ENCODE results near the gene SIK3.

Gene SIK3

GRCh38 chr11:116989184-116989583 is 109.0 kb downstream of the SIK3 start:
- no peaks in the 10 kb centered on the region for H3K36me3 ChIP-seq (ENCODE audit: control insufficient read depth in 4 of 4, insufficient read depth in 4 of 4, low read length in 3 of 4)
- ChIA-PET POLR2A (no interaction called here), CTCF (interaction anchor here (1.2 to 7.4 kb wide), 4 partner anchors 6 to 35 kb away, joined by 3 to 52 read pairs (median 4); no protein-coding TSS in a partner anchor)
- no peaks in the 10 kb centered on the region for H3K27me3 ChIP-seq (replicated peaks in 2 of 5; ENCODE audit: control insufficient read depth in 4 of 5, insufficient read depth in 5 of 5, low read length in 4 of 5)
- peak overlapping the region; percentile 27 to 63 for H3K27ac ChIP-seq (ENCODE audit: insufficient read depth in 1 of 2, low read depth in 1 of 2, low read length in 2 of 2, poor library complexity in 1 of 2, severe bottlenecking in 2 of 2)
- peak overlapping the region in 3 of 7 experiments; percentile 26 to 51 (median 37) for H3K4me3 ChIP-seq (ENCODE audit: control insufficient read depth in 1 of 7, extremely low read depth in 1 of 7, insufficient read depth in 4 of 7, low read depth in 2 of 7, low read length in 6 of 7)
- H3K4me1 ChIP-seq (ENCODE audit: control extremely low read depth in 1 of 4, control insufficient read depth in 4 of 4, insufficient read depth in 4 of 4, low read length in 3 of 4): peaks cover 25 to 75% (median 49%) of the 10 kb centered on the region in 4 experiments
- WGBS (ENCODE audit: insufficient coverage): no CpG with 5 or more reads among the region's 4 CpGs
- H3K9me3 ChIP-seq (ENCODE audit: control extremely low read depth in 1 of 5, control insufficient read depth in 4 of 5, insufficient read depth in 2 of 5, low read depth in 1 of 5, low read length in 4 of 5): no peaks in the 10 kb centered on the region
- peak in 2 of 3 donors; percentile 41 to 49 for DNase-seq

GRCh38 chr11:116986521-116987105 is 111.6 kb downstream of the SIK3 start:
- no peaks in the 10 kb centered on the region for H3K9me3 ChIP-seq (ENCODE audit: control extremely low read depth in 1 of 5, control insufficient read depth in 4 of 5, insufficient read depth in 2 of 5, low read depth in 1 of 5, low read length in 4 of 5)
- ChIA-PET POLR2A (no interaction called here), CTCF (interaction anchor here (0.5 to 7.4 kb wide), 6 partner anchors 9 to 31 kb away, joined by 3 to 52 read pairs (median 4); no protein-coding TSS in a partner anchor)
- no peaks in the 10 kb centered on the region for H3K27me3 ChIP-seq (replicated peaks in 2 of 5; ENCODE audit: control insufficient read depth in 4 of 5, insufficient read depth in 5 of 5, low read length in 4 of 5)
- WGBS (ENCODE audit: insufficient coverage): 100% methylated on average over 1 of the region's 2 CpGs
- peak overlapping the region in 3 of 7 experiments; percentile 25 to 50 (median 27) for H3K4me3 ChIP-seq (ENCODE audit: control insufficient read depth in 1 of 7, extremely low read depth in 1 of 7, insufficient read depth in 4 of 7, low read depth in 2 of 7, low read length in 6 of 7)
- H3K27ac ChIP-seq (ENCODE audit: insufficient read depth in 1 of 2, low read depth in 1 of 2, low read length in 2 of 2, poor library complexity in 1 of 2, severe bottlenecking in 2 of 2): peak overlapping the region in 1 of 2 experiments; percentile 46
- peaks cover 20 to 76% (median 58%) of the 10 kb centered on the region in 4 experiments for H3K4me1 ChIP-seq (ENCODE audit: control extremely low read depth in 1 of 4, control insufficient read depth in 4 of 4, insufficient read depth in 4 of 4, low read length in 3 of 4)
- DNase-seq: peak in 2 of 3 donors; percentile 46 to 50
- H3K36me3 ChIP-seq (ENCODE audit: control insufficient read depth in 4 of 4, insufficient read depth in 4 of 4, low read length in 3 of 4): no peaks in the 10 kb centered on the region

- peak overlapping the region in 2 of 7 experiments; percentile 10 to 11 for H3K4me3 ChIP-seq (ENCODE audit: control insufficient read depth in 1 of 7, extremely low read depth in 1 of 7, insufficient read depth in 4 of 7, low read depth in 2 of 7, low read length in 6 of 7)
- no peaks in the 10 kb centered on the region for H3K36me3 ChIP-seq (ENCODE audit: control insufficient read depth in 4 of 4, insufficient read depth in 4 of 4, low read length in 3 of 4)
- H3K9me3 ChIP-seq (ENCODE audit: control extremely low read depth in 1 of 5, control insufficient read depth in 4 of 5, insufficient read depth in 2 of 5, low read depth in 1 of 5, low read length in 4 of 5): no peaks in the 10 kb centered on the region
- POLR2A ChIA-PET: interaction anchor here (0.7 to 1.4 kb wide), 3 partner anchors 13 to 22 kb away, joined by 3 to 5 read pairs (median 4); no protein-coding TSS in a partner anchor
- peaks cover 39 to 89% (median 72%) of the 10 kb centered on the region in 4 experiments for H3K4me1 ChIP-seq (ENCODE audit: control extremely low read depth in 1 of 4, control insufficient read depth in 4 of 4, insufficient read depth in 4 of 4, low read length in 3 of 4)
- no peaks in the 10 kb centered on the region for H3K27me3 ChIP-seq (replicated peaks in 2 of 5; ENCODE audit: control insufficient read depth in 4 of 5, insufficient read depth in 5 of 5, low read length in 4 of 5)
- 83% methylated on average over 1 of the region's 6 CpGs for WGBS (ENCODE audit: insufficient coverage)
- CTCF ChIA-PET: interaction anchor here (0.9 to 7.4 kb wide), 5 partner anchors 11 to 24 kb away, joined by 3 to 52 read pairs (median 3); no protein-coding TSS in a partner anchor
- peak overlapping the region; percentile 25 to 60 for H3K27ac ChIP-seq (ENCODE audit: insufficient read depth in 1 of 2, low read depth in 1 of 2, low read length in 2 of 2, poor library complexity in 1 of 2, severe bottlenecking in 2 of 2)
- peak; percentile 34 to 84 (median 79) for DNase-seq
Observed at GRCh38 chr11:116984589-116984988, 113.6 kb downstream of the SIK3 start.

GRCh38 chr11:116984186-116984585 is 114.0 kb downstream of the SIK3 start:
- H3K9me3 ChIP-seq (ENCODE audit: control extremely low read depth in 1 of 5, control insufficient read depth in 4 of 5, insufficient read depth in 2 of 5, low read depth in 1 of 5, low read length in 4 of 5): no peaks in the 10 kb centered on the region
- no peaks in the 10 kb centered on the region for H3K27me3 ChIP-seq (replicated peaks in 2 of 5; ENCODE audit: control insufficient read depth in 4 of 5, insufficient read depth in 5 of 5, low read length in 4 of 5)
- peak overlapping the region in 1 of 2 experiments; percentile 60 for H3K27ac ChIP-seq (ENCODE audit: insufficient read depth in 1 of 2, low read depth in 1 of 2, low read length in 2 of 2, poor library complexity in 1 of 2, severe bottlenecking in 2 of 2)
- no peak for DNase-seq
- ChIA-PET POLR2A (interaction anchor here (0.7 to 1.4 kb wide), 3 partner anchors 13 to 21 kb away, joined by 3 to 5 read pairs (median 4); no protein-coding TSS in a partner anchor), CTCF (interaction anchor here (0.7 to 7.4 kb wide), 6 partner anchors 11 to 31 kb away, joined by 3 to 52 read pairs (median 3); no protein-coding TSS in a partner anchor)
- no peaks in the 10 kb centered on the region for H3K36me3 ChIP-seq (ENCODE audit: control insufficient read depth in 4 of 4, insufficient read depth in 4 of 4, low read length in 3 of 4)
- H3K4me1 ChIP-seq (ENCODE audit: control extremely low read depth in 1 of 4, control insufficient read depth in 4 of 4, insufficient read depth in 4 of 4, low read length in 3 of 4): peaks cover 43 to 88% (median 72%) of the 10 kb centered on the region in 4 experiments
- peak overlapping the region in 1 of 7 experiments; percentile 10 for H3K4me3 ChIP-seq (ENCODE audit: control insufficient read depth in 1 of 7, extremely low read depth in 1 of 7, insufficient read depth in 4 of 7, low read depth in 2 of 7, low read length in 6 of 7)
- 96% methylated on average over 3 of the region's 4 CpGs for WGBS (ENCODE audit: insufficient coverage)

GRCh38 chr11:116981266-116981885 is 116.9 kb downstream of the SIK3 start:
- H3K27me3 ChIP-seq (replicated peaks in 2 of 5; ENCODE audit: control insufficient read depth in 4 of 5, insufficient read depth in 5 of 5, low read length in 4 of 5): no peaks in the 10 kb centered on the region
- H3K9me3 ChIP-seq (ENCODE audit: control extremely low read depth in 1 of 5, control insufficient read depth in 4 of 5, insufficient read depth in 2 of 5, low read depth in 1 of 5, low read length in 4 of 5): no peaks in the 10 kb centered on the region
- ChIA-PET CTCF (interaction anchor here (0.7 to 1.8 kb wide), 6 partner anchors 8 to 132 kb away, joined by 3 to 6 read pairs (median 3); no protein-coding TSS in a partner anchor), POLR2A (interaction anchor here (0.5 to 0.8 kb wide), 2 partner anchors 13 to 43 kb away, joined by 3 to 4 read pairs; no protein-coding TSS in a partner anchor)
- peak; percentile 41 to 84 (median 72) for DNase-seq
- 0% methylated on average over 1 of the region's 4 CpGs for WGBS (ENCODE audit: insufficient coverage)
- no peaks in the 10 kb centered on the region for H3K36me3 ChIP-seq (ENCODE audit: control insufficient read depth in 4 of 4, insufficient read depth in 4 of 4, low read length in 3 of 4)
- H3K4me3 ChIP-seq (ENCODE audit: control insufficient read depth in 1 of 7, extremely low read depth in 1 of 7, insufficient read depth in 4 of 7, low read depth in 2 of 7, low read length in 6 of 7): peak overlapping the region in 4 of 7 experiments; percentile 5 to 40 (median 11)
- peak overlapping the region; percentile 78 to 90 for H3K27ac ChIP-seq (ENCODE audit: insufficient read depth in 1 of 2, low read depth in 1 of 2, low read length in 2 of 2, poor library complexity in 1 of 2, severe bottlenecking in 2 of 2)
- H3K4me1 ChIP-seq (ENCODE audit: control extremely low read depth in 1 of 4, control insufficient read depth in 4 of 4, insufficient read depth in 4 of 4, low read length in 3 of 4): peaks cover 27 to 72% (median 57%) of the 10 kb centered on the region in 4 experiments

DNA sequence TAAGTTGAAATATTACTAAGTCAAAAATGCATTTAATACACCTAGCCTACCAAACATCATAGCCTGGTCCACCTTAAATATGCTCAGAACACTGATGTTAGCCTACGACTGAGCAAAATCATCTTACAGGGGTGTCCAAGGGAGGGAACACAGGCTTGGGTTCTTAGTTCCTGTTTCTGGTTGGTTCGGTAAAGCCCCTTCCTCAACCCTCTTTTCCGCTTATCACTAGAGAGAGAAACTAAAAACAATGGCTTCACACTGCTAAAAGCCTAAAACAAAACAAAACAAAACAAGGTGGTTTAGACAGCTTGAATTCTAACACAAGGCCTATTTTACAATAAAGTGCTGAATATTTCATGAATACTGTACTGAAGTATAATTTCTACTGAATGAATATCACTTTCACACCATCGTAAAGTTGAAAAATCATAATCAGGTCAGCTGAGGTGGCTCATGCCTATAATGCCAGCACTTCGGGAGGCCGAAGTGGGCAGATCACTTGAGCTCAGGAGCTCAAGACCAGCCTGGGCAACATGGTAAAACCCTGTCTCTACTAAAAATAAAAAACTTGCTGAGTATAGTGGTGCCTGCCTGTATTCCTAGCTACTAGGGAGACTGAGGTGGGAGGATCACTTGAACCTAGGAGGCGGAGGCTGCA is 118.0 kb downstream of the SIK3 start:
- CTCF ChIA-PET: interaction anchor here (1.1 to 1.8 kb wide), 3 partner anchors 9 to 130 kb away, joined by 3 to 6 read pairs (median 5); no protein-coding TSS in a partner anchor
- no peaks in the 10 kb centered on the region for H3K27me3 ChIP-seq (replicated peaks in 2 of 5; ENCODE audit: control insufficient read depth in 4 of 5, insufficient read depth in 5 of 5, low read length in 4 of 5)
- H3K27ac ChIP-seq (ENCODE audit: insufficient read depth in 1 of 2, low read depth in 1 of 2, low read length in 2 of 2, poor library complexity in 1 of 2, severe bottlenecking in 2 of 2): peak overlapping the region; percentile 78 to 90
- POLR2A ChIA-PET: interaction anchor here (0.6 kb wide), 1 partner anchor 1773 kb away, joined by 3 read pairs; no protein-coding TSS in a partner anchor
- no peaks in the 10 kb centered on the region for H3K36me3 ChIP-seq (ENCODE audit: control insufficient read depth in 4 of 4, insufficient read depth in 4 of 4, low read length in 3 of 4)
- DNase-seq: peak; percentile 78 to 95 (median 94)
- WGBS (ENCODE audit: insufficient coverage): 24% methylated on average over 3 of the region's 7 CpGs
- peaks cover 24 to 61% (median 48%) of the 10 kb centered on the region in 4 experiments for H3K4me1 ChIP-seq (ENCODE audit: control extremely low read depth in 1 of 4, control insufficient read depth in 4 of 4, insufficient read depth in 4 of 4, low read length in 3 of 4)
- peak overlapping the region in 6 of 7 experiments; percentile 6 to 66 (median 38) for H3K4me3 ChIP-seq (ENCODE audit: control insufficient read depth in 1 of 7, extremely low read depth in 1 of 7, insufficient read depth in 4 of 7, low read depth in 2 of 7, low read length in 6 of 7)
- H3K9me3 ChIP-seq (ENCODE audit: control extremely low read depth in 1 of 5, control insufficient read depth in 4 of 5, insufficient read depth in 2 of 5, low read depth in 1 of 5, low read length in 4 of 5): peaks cover 0 to 2% (median 0%) of the 10 kb centered on the region in 5 experiments
